Measurements from ENCODE around the gene ENPP6.
A peak's percentile ranks its signal among the peaks of the same experiment; 100 is the strongest.

The ENPP6 gene

GRCh38 chr4:184193556-184194525 lies 23.8 kb downstream of the ENPP6 start:
- CTCF ChIA-PET = no interaction called here
- H3K27me3 Mint-ChIP-seq = peaks cover 22% of the 10 kb centered on the region
- H3K9me3 Mint-ChIP-seq = no peaks in the 10 kb centered on the region
- no peak overlapping the region for H3K4me3 Mint-ChIP-seq
- H3K4me1 Mint-ChIP-seq = no peaks in the 10 kb centered on the region
- H3K36me3 Mint-ChIP-seq = no peaks in the 10 kb centered on the region
- H3K27ac Mint-ChIP-seq = no peak overlapping the region
- DNase-seq = no peak

DNA sequence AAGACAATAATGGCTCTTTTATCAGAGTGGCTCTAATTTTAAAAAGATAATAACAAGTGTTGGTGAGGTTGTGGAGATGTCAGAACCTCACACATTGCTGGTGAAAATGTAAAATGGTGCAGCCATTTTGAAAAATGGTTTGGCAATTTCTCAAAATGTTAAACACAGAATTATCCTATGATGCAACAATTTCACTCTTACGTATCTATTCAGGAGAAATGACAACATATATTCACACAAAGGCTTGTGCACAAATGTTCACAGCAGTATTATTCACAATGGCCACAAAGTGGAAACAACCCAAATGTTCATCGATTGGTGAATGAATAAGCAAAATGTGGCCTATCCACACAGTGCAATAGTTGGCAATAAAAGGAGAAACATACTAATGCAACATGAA lies 24.7 kb downstream of the ENPP6 start:
- Mint-ChIP-seq H3K36me3 (no peaks in the 10 kb centered on the region), H3K27me3 (peaks cover 22% of the 10 kb centered on the region), H3K4me3 (no peak overlapping the region), H3K27ac (no peak overlapping the region), H3K4me1 (no peaks in the 10 kb centered on the region), H3K9me3 (no peaks in the 10 kb centered on the region)
- CTCF ChIA-PET = no interaction called here
- no peak for DNase-seq

DNA sequence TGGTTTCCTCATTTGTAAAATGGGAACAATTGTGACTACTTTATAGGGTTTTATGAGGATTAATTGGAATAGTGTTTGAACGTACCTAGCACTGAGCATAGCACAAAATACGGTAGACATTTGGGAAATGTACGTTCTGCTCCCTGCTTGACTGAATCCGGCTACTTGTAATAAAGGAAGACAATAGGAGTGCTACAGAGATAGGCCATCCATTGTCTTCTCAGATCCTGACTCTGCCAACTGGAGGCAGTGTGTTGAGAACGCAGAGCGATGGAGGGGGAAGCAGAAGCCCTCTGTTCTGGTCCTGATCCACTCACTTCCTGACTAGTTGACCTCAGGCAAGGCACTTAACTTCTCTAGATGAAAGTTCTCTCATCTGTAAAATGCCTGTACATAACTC lies 26.4 kb downstream of the ENPP6 start:
- H3K27ac Mint-ChIP-seq = no peak overlapping the region
- DNase-seq = no peak
- CTCF ChIA-PET = no interaction called here
- H3K9me3 Mint-ChIP-seq = no peaks in the 10 kb centered on the region
- no peak overlapping the region for H3K4me3 Mint-ChIP-seq
- peaks cover 17% of the 10 kb centered on the region for H3K27me3 Mint-ChIP-seq
- H3K36me3 Mint-ChIP-seq = no peaks in the 10 kb centered on the region
- H3K4me1 Mint-ChIP-seq = no peaks in the 10 kb centered on the region

GRCh38 chr4:184190711-184191110 lies 27.0 kb downstream of the ENPP6 start:
- H3K4me3 Mint-ChIP-seq = no peak overlapping the region

GRCh38 chr4:184189966-184190365 lies 27.7 kb downstream of the ENPP6 start:
- no peak overlapping the region for H3K4me3 Mint-ChIP-seq
- CTCF ChIA-PET = no interaction called here
- peaks cover 21% of the 10 kb centered on the region for H3K27me3 Mint-ChIP-seq
- DNase-seq = no peak
- no peak overlapping the region for H3K27ac Mint-ChIP-seq
- no peaks in the 10 kb centered on the region for H3K4me1 Mint-ChIP-seq
- H3K36me3 Mint-ChIP-seq = no peaks in the 10 kb centered on the region
- H3K9me3 Mint-ChIP-seq = no peaks in the 10 kb centered on the region

More at GRCh38 chr4:184190711-184191110, 27.0 kb downstream of the ENPP6 start:
- no peak for DNase-seq
- Mint-ChIP-seq H3K4me1 (no peaks in the 10 kb centered on the region), H3K36me3 (no peaks in the 10 kb centered on the region), H3K27me3 (peaks cover 17% of the 10 kb centered on the region), H3K9me3 (no peaks in the 10 kb centered on the region), H3K27ac (no peak overlapping the region)
- CTCF ChIA-PET = no interaction called here

GRCh38 chr4:184188443-184189400 lies 29.0 kb downstream of the ENPP6 start:
- H3K27ac Mint-ChIP-seq = no peak overlapping the region
- DNase-seq = no peak
- no peaks in the 10 kb centered on the region for H3K36me3 Mint-ChIP-seq
- H3K27me3 Mint-ChIP-seq = peaks cover 25% of the 10 kb centered on the region
- no peaks in the 10 kb centered on the region for H3K4me1 Mint-ChIP-seq
- CTCF ChIA-PET = no interaction called here
- H3K4me3 Mint-ChIP-seq = no peak overlapping the region
- no peaks in the 10 kb centered on the region for H3K9me3 Mint-ChIP-seq

GRCh38 chr4:184177271-184177670 lies 40.4 kb downstream of the ENPP6 start:
- Mint-ChIP-seq H3K27me3 (peaks cover 32% of the 10 kb centered on the region), H3K4me1 (no peaks in the 10 kb centered on the region), H3K9me3 (peaks cover 16% of the 10 kb centered on the region), H3K36me3 (no peaks in the 10 kb centered on the region), H3K27ac (no peak overlapping the region), H3K4me3 (no peak overlapping the region)
- no peak for DNase-seq
- CTCF ChIA-PET = interaction anchor here (1.9 kb wide), 1 partner anchor 10 kb away, joined by 9 read pairs; no protein-coding TSS in a partner anchor

DNA sequence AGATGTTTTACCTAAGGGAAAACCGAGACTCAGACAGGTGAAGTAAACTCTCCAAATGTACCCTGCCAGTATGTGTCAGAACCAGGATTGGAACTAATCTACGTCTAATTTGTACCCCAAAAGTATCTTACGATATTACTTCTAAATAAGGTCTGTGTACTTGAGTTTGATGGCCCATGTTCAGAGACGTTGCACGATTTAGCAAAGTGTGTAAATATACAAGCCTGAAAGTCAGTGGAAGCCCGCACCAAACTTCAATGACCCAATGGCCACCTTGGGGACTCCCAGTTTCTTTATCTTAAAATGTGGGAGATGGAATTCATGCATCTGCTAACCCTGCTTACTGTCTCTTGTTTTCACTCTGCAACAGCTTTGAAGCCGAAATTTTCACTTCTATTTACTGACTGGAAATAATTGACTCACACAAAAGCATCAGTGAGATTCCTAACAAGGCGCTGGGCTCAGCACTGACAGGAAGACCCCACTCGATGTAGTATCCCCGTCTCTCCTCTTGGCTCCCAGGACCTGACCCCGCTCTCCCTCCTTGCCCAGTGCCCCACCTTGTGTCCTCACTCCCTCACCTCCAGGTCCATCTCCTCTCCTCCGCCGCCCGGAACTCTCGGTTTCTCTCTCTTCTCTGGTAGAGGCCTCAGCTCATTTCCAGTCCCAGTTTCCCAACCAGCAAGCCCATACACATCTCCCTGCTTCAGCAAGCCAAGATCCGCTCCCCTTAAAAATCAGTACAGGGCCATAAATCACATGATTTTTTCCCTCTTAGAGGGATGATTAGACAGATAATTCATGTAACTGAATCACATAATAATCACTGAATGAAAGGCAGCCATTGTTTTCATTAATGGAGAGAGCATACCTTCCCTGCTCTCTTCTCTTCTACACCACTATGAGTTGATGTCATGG lies 42.8 kb downstream of the ENPP6 start:
- H3K4me1 Mint-ChIP-seq = no peaks in the 10 kb centered on the region
- no peak overlapping the region for H3K27ac Mint-ChIP-seq
- CTCF ChIA-PET = no interaction called here
- no peak overlapping the region for H3K4me3 Mint-ChIP-seq
- peaks cover 28% of the 10 kb centered on the region for H3K27me3 Mint-ChIP-seq
- H3K9me3 Mint-ChIP-seq = peaks cover 11% of the 10 kb centered on the region
- H3K36me3 Mint-ChIP-seq = no peaks in the 10 kb centered on the region
- no peak for DNase-seq

- CTCF ChIA-PET = interaction anchor here (0.6 to 0.7 kb wide), 2 partner anchors 329 to 575 kb away, joined by 3 read pairs; no protein-coding TSS in a partner anchor
- Mint-ChIP-seq H3K36me3 (no peaks in the 10 kb centered on the region), H3K9me3 (no peaks in the 10 kb centered on the region), H3K27ac (no peak overlapping the region), H3K4me3 (no peak overlapping the region), H3K27me3 (peaks cover 46% of the 10 kb centered on the region), H3K4me1 (peaks cover 4% of the 10 kb centered on the region)
- DNase-seq = no peak
Observed at GRCh38 chr4:184171011-184171410, 46.7 kb downstream of the ENPP6 start.

- Mint-ChIP-seq H3K36me3 (no peaks in the 10 kb centered on the region), H3K27me3 (peaks cover 55% of the 10 kb centered on the region), H3K27ac (no peak overlapping the region), H3K9me3 (no peaks in the 10 kb centered on the region), H3K4me1 (peaks cover 4% of the 10 kb centered on the region), H3K4me3 (no peak overlapping the region)
- CTCF ChIA-PET = interaction anchor here (0.8 to 2.6 kb wide), 5 partner anchors 8 to 327 kb away, joined by 3 to 6 read pairs (median 3); no protein-coding TSS in a partner anchor
- DNase-seq = no peak
Observed at GRCh38 chr4:184169225-184169867, 48.3 kb downstream of the ENPP6 start.

DNA sequence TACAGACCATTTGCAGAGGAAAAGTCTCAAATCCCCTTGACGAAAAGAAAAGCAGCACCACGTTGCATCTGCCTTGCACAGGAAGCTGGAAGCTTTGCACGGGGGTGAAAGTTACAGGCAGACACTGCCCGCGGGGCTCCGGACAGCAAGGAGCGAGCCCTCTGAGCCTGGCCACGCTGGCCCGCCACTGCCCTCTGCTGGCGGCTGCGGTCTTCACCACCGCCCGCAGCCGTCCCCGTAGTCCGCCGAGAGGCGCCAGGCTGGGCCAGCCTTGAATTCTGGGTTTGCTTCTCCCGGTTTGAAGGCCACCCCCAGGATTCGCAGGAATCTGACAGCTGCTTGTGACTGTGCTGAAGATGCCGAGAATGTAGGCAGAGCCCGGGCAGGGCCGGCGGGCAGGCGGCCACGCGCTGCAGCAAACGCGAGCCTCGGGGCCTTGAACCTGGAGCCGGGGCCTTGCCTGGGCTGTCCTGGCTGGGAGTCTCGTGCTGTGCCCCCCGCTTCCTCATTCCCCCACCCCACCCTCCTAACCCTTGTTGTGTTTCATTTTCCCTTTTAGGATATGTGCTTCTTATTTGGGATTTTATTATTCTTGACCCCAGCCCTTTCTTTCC lies 49.2 kb downstream of the ENPP6 start:
- Mint-ChIP-seq H3K36me3 (no peaks in the 10 kb centered on the region), H3K27me3 (peaks cover 61% of the 10 kb centered on the region), H3K9me3 (no peaks in the 10 kb centered on the region), H3K4me1 (peaks cover 4% of the 10 kb centered on the region), H3K27ac (no peak overlapping the region), H3K4me3 (no peak overlapping the region)
- peak; percentile 66 for DNase-seq
- CTCF ChIA-PET = interaction anchor here (1.0 to 2.7 kb wide), 6 partner anchors 9 to 327 kb away, joined by 3 to 12 read pairs (median 4); no protein-coding TSS in a partner anchor

DNA sequence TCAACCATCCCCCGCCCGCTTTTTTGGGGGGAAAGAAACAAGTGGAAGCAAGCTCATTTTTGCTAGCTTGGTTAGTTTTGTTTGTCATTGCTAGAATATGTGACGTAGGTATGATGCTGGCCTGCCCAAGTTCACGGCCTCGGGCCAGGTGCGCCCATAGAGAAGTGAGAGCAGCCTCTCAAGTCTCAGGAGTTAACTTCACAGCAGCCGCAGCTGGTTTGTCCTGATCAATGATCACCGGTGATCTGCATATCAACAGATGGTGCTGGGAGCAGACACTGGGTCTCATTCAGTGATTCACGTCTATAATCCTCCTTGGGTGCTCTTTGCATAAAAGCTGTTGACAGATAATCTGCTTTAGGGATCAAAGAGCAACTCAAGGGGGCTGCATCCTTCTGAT lies 50.1 kb downstream of the ENPP6 start:
- H3K4me1 Mint-ChIP-seq = peaks cover 4% of the 10 kb centered on the region
- no peaks in the 10 kb centered on the region for H3K36me3 Mint-ChIP-seq
- H3K27me3 Mint-ChIP-seq = peaks cover 67% of the 10 kb centered on the region
- H3K27ac Mint-ChIP-seq = no peak overlapping the region
- no peaks in the 10 kb centered on the region for H3K9me3 Mint-ChIP-seq
- H3K4me3 Mint-ChIP-seq = no peak overlapping the region
- no peak for DNase-seq
- CTCF ChIA-PET = interaction anchor here (0.6 to 2.7 kb wide), 10 partner anchors 11 to 431 kb away, joined by 3 to 12 read pairs (median 4); no protein-coding TSS in a partner anchor
